Subcutaneous adipose tissue (tissue), 4 donors: ENCODE data around the gene GPR160. TPM values are rescaled to one million over a fixed set of nuclear protein-coding genes. Genes with fewer than 3 reads are reported as not detected.

ENCODE experiments used
- total RNA-seq, 4 donors: library from RNA; depleted of rRNA; stranded (reverse); fragments of >200 nt; gene quantifications; one replicate each; pipeline ENCODE4 v1.1.0, GENCODE V29; 2016
- TF ChIP-seq, protein P1 (sequence below): fragments of 450-650 bp; IDR thresholded peaks from one replicate; pipeline ENCODE4 v1.5.1; 2016; ENCODE audit warnings: low read depth, mild to moderate bottlenecking, control low read depth, antibody characterized with exemption, moderate library complexity

The GPR160 gene
- total RNA-seq, 4 donors from 2014 or later = 4.6 to 13.9 (median 8.9) TPM

DNA sequence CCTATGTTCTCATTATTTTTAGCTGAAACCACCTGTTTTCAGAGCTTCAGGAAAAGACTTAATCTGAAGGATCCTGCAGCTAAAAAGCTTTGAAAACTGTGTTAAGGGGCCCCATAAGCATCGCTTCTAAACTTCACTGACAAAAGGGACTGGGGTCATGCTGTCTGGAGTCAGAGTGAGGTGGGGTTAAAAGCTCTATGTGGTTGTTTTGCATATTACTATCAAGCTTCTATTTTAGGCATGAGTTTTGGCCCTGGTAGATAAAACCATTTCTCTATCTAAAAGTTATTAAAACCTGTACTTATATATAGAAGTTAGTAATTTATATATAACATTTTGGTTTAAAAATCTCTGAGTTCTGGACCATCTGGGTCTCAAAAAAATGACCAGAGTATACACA lies 45.5 kb downstream of the GPR160 start:
- TF ChIP-seq, protein P1, sequence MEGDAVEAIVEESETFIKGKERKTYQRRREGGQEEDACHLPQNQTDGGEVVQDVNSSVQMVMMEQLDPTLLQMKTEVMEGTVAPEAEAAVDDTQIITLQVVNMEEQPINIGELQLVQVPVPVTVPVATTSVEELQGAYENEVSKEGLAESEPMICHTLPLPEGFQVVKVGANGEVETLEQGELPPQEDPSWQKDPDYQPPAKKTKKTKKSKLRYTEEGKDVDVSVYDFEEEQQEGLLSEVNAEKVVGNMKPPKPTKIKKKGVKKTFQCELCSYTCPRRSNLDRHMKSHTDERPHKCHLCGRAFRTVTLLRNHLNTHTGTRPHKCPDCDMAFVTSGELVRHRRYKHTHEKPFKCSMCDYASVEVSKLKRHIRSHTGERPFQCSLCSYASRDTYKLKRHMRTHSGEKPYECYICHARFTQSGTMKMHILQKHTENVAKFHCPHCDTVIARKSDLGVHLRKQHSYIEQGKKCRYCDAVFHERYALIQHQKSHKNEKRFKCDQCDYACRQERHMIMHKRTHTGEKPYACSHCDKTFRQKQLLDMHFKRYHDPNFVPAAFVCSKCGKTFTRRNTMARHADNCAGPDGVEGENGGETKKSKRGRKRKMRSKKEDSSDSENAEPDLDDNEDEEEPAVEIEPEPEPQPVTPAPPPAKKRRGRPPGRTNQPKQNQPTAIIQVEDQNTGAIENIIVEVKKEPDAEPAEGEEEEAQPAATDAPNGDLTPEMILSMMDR = no peak

GRCh38 chr3:170085396-170085795 lies 47.6 kb downstream of the GPR160 start:
- TF ChIP-seq, protein P1 = no peak

GRCh38 chr3:170089862-170090600 lies 52.2 kb downstream of the GPR160 start:
- TF ChIP-seq, protein P1 = no peak

DNA sequence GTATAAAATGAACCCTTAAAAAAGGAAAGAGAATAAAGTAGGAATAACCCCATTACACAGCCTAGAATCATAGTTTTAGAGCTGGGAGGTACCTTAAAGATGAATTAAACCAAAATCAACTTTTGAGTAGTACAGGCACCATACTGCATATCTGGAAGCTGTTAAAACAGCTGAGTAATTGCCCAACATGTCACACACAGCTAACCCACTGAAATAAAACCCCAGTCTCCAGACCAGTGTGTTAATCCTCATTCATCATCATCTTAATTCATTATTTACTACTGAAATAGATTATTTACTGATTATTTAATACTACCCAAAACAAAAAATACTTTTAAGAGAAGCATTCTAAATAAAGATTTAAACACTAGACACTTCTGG lies 52.8 kb downstream of the GPR160 start:
- TF ChIP-seq, protein P1 = no peak

GRCh38 chr3:170092907-170093306 lies 55.1 kb downstream of the GPR160 start:
- TF ChIP-seq, protein P1 = no peak

GRCh38 chr3:170095771-170096170 lies 58.0 kb downstream of the GPR160 start:
- TF ChIP-seq, protein P1 = no peak

DNA sequence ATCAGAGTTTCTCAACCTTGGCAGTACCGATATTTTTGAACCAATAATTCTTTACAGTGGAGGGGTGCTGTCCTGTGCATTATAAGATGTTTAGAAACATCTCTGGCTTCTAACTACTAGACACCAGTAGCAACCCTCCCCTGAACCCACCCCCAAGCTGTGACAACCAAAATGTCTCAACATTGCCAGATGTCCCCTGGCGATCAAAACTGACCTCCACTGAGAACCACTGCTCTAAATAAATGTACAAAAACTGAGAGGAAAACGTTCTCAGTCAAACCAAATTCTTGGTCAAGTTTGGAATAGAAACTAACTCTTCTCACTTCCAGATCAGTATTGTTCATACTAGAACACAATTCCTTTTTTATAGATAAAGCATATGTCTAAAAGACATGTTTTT lies 58.5 kb downstream of the GPR160 start:
- TF ChIP-seq, protein P1 = no peak
